SK-N-SH (cell line): Measurements from ENCODE around the gene TAF1B. TPM values are rescaled to one million over a fixed set of nuclear protein-coding genes. Genes with fewer than 3 reads are reported as not detected.

ENCODE experiments used
- CTCF ChIA-PET: fragments of 300-600, 350-600 bp; formaldehyde crosslinking; extraction: SDS; loops from one replicate; lab custom pipeline; 2021; lab: Yijun Ruan, JAX
- POLR2A ChIA-PET: fragments of 350-600 bp; sonication (Branson Sonifier 250); formaldehyde crosslinking; extraction: SDS; loops from one replicate; lab custom pipeline; 2020; ENCODE audit warnings: antibody characterized with exemption, inconsistent platforms; lab: Yijun Ruan, JAX
- DNase-seq: peaks from one replicate; pipeline ENCODE4 v3.0.0; 2012
- H2AFZ ChIP-seq: fragments of 200-600 bp; sonication (generic); 2 replicates; pipeline ENCODE4 v1.8.1; 2016; ENCODE audit warnings: antibody characterized with exemption, mild to moderate bottlenecking, low read depth
- H3F3A ChIP-seq: fragments of 200-600 bp; sonication (generic); replicated peaks from 2 replicates; pipeline ENCODE3; 2016; ENCODE audit warnings: antibody characterized with exemption, mild to moderate bottlenecking; ENCODE audit not compliant: insufficient read depth
- H3K27ac ChIP-seq, 2 experiments: fragments of 200-500 bp in 1 of 2; fragments of 200-600 bp in 1 of 2; sonication (Bioruptor generic) in 1 of 2; sonication (generic), shearing (Covaris generic) in 1 of 2; 2 replicates each; pipeline versions ENCODE4 v1.5.1 to v1.6.1; 2014 to 2016; ENCODE audit warnings: low read depth in 2 of 2, inconsistent platforms in 1 of 2, low read length in 1 of 2, mild to moderate bottlenecking in 1 of 2, mixed read lengths in 1 of 2
- H3K27me3 ChIP-seq: fragments of 200-600 bp; sonication (generic), shearing (Covaris generic); 2 replicates; pipeline ENCODE4 v1.6.1; 2016; ENCODE audit warnings: mixed run types; ENCODE audit not compliant: insufficient read depth
- H3K36me3 ChIP-seq, 2 experiments: fragments of 200-500 bp in 1 of 2; fragments of 200-600 bp in 1 of 2; sonication (Bioruptor generic) in 1 of 2; sonication (generic) in 1 of 2; replicated peaks in 1 of 2; 2 replicates each; pipeline versions ENCODE3 to v1.5.1; 2014 to 2016; ENCODE audit warnings: low read length in 1 of 2, mild to moderate bottlenecking in 1 of 2; ENCODE audit not compliant: insufficient read depth in 2 of 2, control insufficient read depth in 1 of 2
- H3K4me1 ChIP-seq, 2 experiments: fragments of 200-500 bp in 1 of 2; fragments of 200-600 bp in 1 of 2; sonication (Bioruptor generic) in 1 of 2; sonication (generic), shearing (Covaris generic) in 1 of 2; 2 replicates each; pipeline versions ENCODE4 v1.5.1 to v1.6.1; 2014 to 2016; ENCODE audit warnings: low read depth in 1 of 2, low read length in 1 of 2, mixed run types in 1 of 2; ENCODE audit not compliant: insufficient read depth in 2 of 2, control insufficient read depth in 1 of 2
- H3K4me2 ChIP-seq: fragments of 200-600 bp; sonication (generic), shearing (Covaris generic); 2 replicates; pipeline ENCODE4 v1.6.1; 2017; ENCODE audit warnings: mixed run types
- H3K4me3 ChIP-seq, 2 experiments: fragments of 200-500 bp in 1 of 2; fragments of 200-600 bp in 1 of 2; sonication (Bioruptor generic) in 1 of 2; sonication (generic), shearing (Covaris generic) in 1 of 2; 2 replicates each; pipeline versions ENCODE4 v1.5.1 to v1.8.1; 2014 to 2016; ENCODE audit warnings: low read depth in 2 of 2, inconsistent platforms in 1 of 2, low read length in 1 of 2, mild to moderate bottlenecking in 1 of 2, mixed read lengths in 1 of 2, moderate library complexity in 1 of 2
- H3K79me2 ChIP-seq: fragments of 200-600 bp; sonication (generic); 2 replicates; pipeline ENCODE4 v1.8.1; 2017; ENCODE audit warnings: mild to moderate bottlenecking; ENCODE audit not compliant: insufficient read depth
- H3K9ac ChIP-seq: fragments of 200-600 bp; sonication (generic); 2 replicates; pipeline ENCODE4 v1.6.1; 2017; ENCODE audit warnings: mixed run types
- H3K9me2 ChIP-seq: fragments of 200-600 bp; sonication (generic); 2 replicates; pipeline ENCODE4 v1.6.1; 2017; ENCODE audit warnings: mixed run types
- H3K9me3 ChIP-seq: fragments of 200-600 bp; sonication (generic); 2 replicates; pipeline ENCODE4 v1.6.1; 2017; ENCODE audit warnings: mixed run types, mild to moderate bottlenecking, moderate library complexity
- H4K20me1 ChIP-seq: fragments of 200-600 bp; sonication (generic); 2 replicates; pipeline ENCODE4 v1.6.1; 2017; ENCODE audit warnings: mild to moderate bottlenecking, mixed run types; ENCODE audit not compliant: insufficient read depth
- CTCF ChIP-seq: fragments of 200-600 bp; sonication (generic); IDR thresholded peaks from 2 replicates; pipeline ENCODE4 v1.6.1; 2017; ENCODE audit warnings: antibody characterized with exemption, mild to moderate bottlenecking, moderate library complexity
- EZH2phosphoT487 ChIP-seq: fragments of 200-600 bp; sonication (generic); IDR thresholded peaks from 2 replicates; pipeline ENCODE4 v1.6.1; 2017; ENCODE audit warnings: low read depth, mixed run types, mild to moderate bottlenecking, antibody characterized with exemption, moderate library complexity, borderline replicate concordance
- MEF2A ChIP-seq: IDR thresholded peaks from 2 replicates; pipeline ENCODE4 v1.4.0; 2012; ENCODE audit warnings: low read depth, borderline replicate concordance
- MXI1 ChIP-seq: IDR thresholded peaks from 2 replicates; pipeline ENCODE4 v1.6.1; 2012; ENCODE audit warnings: mild to moderate bottlenecking, low read depth, low read length, improper control_type of control experiment
- NFIC ChIP-seq: IDR thresholded peaks from 2 replicates; pipeline ENCODE4 v1.4.0; 2012; ENCODE audit warnings: borderline replicate concordance
- NRF1 ChIP-seq: IDR thresholded peaks from 2 replicates; pipeline ENCODE4 v1.6.1; 2012; ENCODE audit warnings: low read depth, mild to moderate bottlenecking, low read length
- RAD21 ChIP-seq: IDR thresholded peaks from 2 replicates; pipeline ENCODE4 v1.6.1; 2012; ENCODE audit warnings: mild to moderate bottlenecking, low read length
- RCOR1 ChIP-seq: fragments of 150-350 bp; IDR thresholded peaks from 2 replicates; pipeline ENCODE4 v1.6.1; 2017; ENCODE audit warnings: antibody characterized with exemption, low read length
- RFX5 ChIP-seq: IDR thresholded peaks from 2 replicates; pipeline ENCODE4 v1.6.1; 2012; ENCODE audit warnings: mild to moderate bottlenecking, improper control_type of control experiment, low read length
- SMC3 ChIP-seq: IDR thresholded peaks from 2 replicates; pipeline ENCODE4 v1.6.1; 2012; ENCODE audit warnings: low read depth, low read length, improper control_type of control experiment
- TCF12 ChIP-seq: IDR thresholded peaks from 2 replicates; pipeline ENCODE4 v1.4.0; 2012
- WGBS: methylation state at CpG from one replicate; pipeline ENCODE4 v1.1.6; 2017; ENCODE audit warnings: low lambda C conversion rate; 5-methylcytosine and 5-hydroxymethylcytosine counted together
- polyA plus RNA-seq, 3 experiments: library from polyadenylated mRNA; depleted of rRNA; stranded (reverse); fragments of >200 nt; gene quantifications; 2 replicates each; pipeline ENCODE4 v1.2.3, GENCODE V29; 2012
- TF ChIP-seq, protein P1 (sequence below): IDR thresholded peaks from 2 replicates; pipeline ENCODE4 v1.4.0; 2012; ENCODE audit warnings: low read depth

Gene TAF1B
- polyA plus RNA-seq, 1 of the 3 experiments (the other 2 are of a cell fraction): 7.8 TPM

DNA sequence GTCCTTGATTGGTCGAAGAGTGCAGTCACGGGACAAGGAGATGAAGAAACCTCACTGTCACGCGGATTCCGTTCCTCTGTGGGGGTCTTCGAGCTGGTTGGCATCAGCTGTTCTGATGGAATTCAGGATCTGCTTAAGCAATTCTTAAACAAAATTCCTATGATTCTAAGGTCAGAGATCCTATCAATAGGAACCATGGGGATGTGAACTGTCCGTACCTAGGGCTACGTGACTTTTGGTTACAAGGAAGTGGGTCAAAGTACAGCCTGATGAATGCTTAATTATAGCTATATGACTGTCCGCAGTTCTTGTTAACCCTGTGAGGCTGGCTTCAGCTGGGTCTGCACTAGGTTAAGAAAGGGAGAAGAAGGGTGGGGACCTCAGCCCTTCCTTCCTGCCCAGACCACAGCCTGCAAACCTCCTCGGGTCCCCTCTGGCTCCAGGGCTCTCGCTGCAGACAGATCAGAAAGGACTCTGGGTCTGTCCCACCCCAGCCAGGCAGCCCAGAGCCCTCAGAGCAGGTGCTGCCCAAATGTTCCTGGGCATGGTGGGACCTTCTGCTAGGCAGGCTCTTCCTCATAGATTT, 44.2 kb upstream of the TAF1B start (continued):
- TF ChIP-seq, protein P1, sequence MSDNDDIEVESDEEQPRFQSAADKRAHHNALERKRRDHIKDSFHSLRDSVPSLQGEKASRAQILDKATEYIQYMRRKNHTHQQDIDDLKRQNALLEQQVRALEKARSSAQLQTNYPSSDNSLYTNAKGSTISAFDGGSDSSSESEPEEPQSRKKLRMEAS: no peak
- TF ChIP-seq SMC3 (no peak), RCOR1 (no peak), NRF1 (no peak), NFIC (no peak)

DNA sequence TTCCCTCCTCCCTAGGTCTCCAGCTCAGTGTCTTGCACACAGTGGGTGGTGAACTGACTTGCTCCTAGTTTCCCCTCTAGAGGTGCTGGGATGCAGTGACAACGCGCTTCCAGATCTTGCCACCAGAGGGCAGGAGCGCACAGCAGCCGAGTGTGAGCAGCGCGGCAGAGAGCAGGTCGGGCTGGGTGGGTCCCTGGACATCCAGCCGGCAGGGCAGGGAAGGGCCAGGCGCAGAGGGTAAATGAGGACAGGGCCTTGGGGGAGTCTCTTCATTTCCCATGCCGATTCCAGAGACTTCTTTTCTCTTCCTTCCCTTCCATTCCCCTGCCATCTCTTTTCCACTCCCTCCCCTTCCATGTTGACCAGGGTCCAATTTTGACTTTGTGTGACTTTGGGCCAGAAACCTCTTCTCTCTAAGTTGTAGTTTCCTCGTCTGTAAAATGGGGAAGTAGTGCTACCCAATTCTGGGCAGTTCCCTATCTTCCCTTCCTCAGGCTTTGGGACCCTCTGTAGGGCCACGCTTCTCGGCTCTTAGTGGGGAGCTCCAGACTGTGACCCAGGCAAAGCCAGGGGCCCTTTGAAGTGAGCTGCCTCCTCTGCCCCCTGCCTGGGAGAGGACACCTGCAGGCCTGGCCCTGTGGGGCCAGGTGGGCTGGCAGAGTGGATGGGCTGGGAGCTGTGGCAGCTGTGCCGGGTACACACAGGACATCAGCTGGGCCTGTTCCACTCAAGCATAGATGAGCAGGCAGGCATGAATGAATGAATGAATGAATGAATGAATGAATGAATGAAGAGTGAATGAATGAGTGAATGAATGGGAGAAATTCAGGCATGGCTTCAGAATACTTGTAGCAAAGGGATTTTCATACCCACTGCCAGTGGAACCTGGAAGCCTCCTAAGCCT, 43.3 kb upstream of the TAF1B start:
- Histone ChIP-seq H3K9me2 (no peaks in the 10 kb centered on the region), H3K4me1 (peaks cover 8 to 15% of the 10 kb centered on the region in 2 experiments; a peak in 3 of 4 replicates), H3K79me2 (no peaks in the 10 kb centered on the region), H3K4me3 (no peak overlapping the region; a peak in 1 of 4 replicates), H2AFZ (no peak overlapping the region), H3F3A (peaks cover 12% of the 10 kb centered on the region), H3K27ac (no peak overlapping the region), H3K27me3 (no peaks in the 10 kb centered on the region), H3K9ac (no peak overlapping the region), H3K4me2 (no peak overlapping the region; the same call in 1 of the 2 replicates), H4K20me1 (no peaks in the 10 kb centered on the region), H3K36me3 (no peaks in the 10 kb centered on the region), H3K9me3 (no peaks in the 10 kb centered on the region)
- ChIA-PET POLR2A (interaction anchor here (0.7 to 2.5 kb wide), 5 partner anchors 29 to 249 kb away, joined by 3 to 8 read pairs (median 4); partner anchors contain the start of genes ADAM17, TAF1B and YWHAQ), CTCF (interaction anchor here (0.5 to 14.3 kb wide), 82 partner anchors 8 to 636 kb away, joined by 3 to 207 read pairs (median 4); partner anchors contain the start of genes ADAM17, KLF11, TAF1B and YWHAQ)
- peak; percentile 98 for DNase-seq
- 35% methylated on average over 12 of the region's 14 CpGs for WGBS
- TF ChIP-seq CTCF (peak; percentile 99), MXI1 (0 out of 2 replicates have a peak, but pooled peaks have one; percentile 31), EZH2phosphoT487 (no peak), SMC3 (peak; percentile 97), RAD21 (peak; percentile 96), RCOR1 (peak; percentile 40; the same call in 1 of the 2 replicates), MEF2A (no peak), RFX5 (no peak; the same call in 1 of the 2 replicates), TCF12 (no peak)
